Right lobe of liver (tissue), 4 donors: Measurements from ENCODE around the gene PDE10A.

Source experiments
- CTCF ChIP-seq, 4 donors: fragments of 200-600 bp in 3 of 4; fragments of 450-650 bp in 1 of 4; IDR thresholded peaks; one replicate each; pipeline versions ENCODE4 v1.5.1 to v1.8.0; 2016 to 2022; ENCODE audit warnings: antibody characterized with exemption in 4 of 4, mild to moderate bottlenecking in 2 of 4
- POLR2A ChIP-seq: fragments of 450-650 bp; IDR thresholded peaks from one replicate; pipeline ENCODE4 v1.6.1; 2017; ENCODE audit warnings: antibody characterized with exemption, mild to moderate bottlenecking
- donor health status: DM: no; HTN: no; CAD: no.
- donor health status: DM: no; HTN: no; CAD: no.
- donor health status: DM: no; HTN: yes; CAD: no.

GRCh38 chr6:165559632-165560031 lies 103.4 kb downstream of the PDE10A start:
- TF ChIP-seq CTCF (IDR thresholded peaks at IDR 0.05) (no peak), POLR2A (no peak)
